Natural killer cell (primary cell): ENCODE measurements around the gene LMNA. TPM values are rescaled to one million over a fixed set of nuclear protein-coding genes. Genes with fewer than 3 reads are reported as not detected.

ENCODE experiments used
- ATAC-seq, 3 donors: fragments of 150-1000 bp in 2 of 3; fragments of 200-7000 bp in 1 of 3; cut with Tn5 transposase; 1 replicate in 1 of 3; 2 replicates in 2 of 3; pipeline ENCODE4 v1.10.0; 2021; ENCODE audit warnings: mild to moderate bottlenecking in 2 of 3, moderate library complexity in 2 of 3
- DNase-seq, 2 donors: peaks; one replicate each; pipeline versions ENCODE4 v3.0.0 to v3.0.0-alpha.2; 2013 to 2021; ENCODE audit warnings: mixed read lengths in 1 of 2
- H3K27ac ChIP-seq: one replicate; pipeline ENCODE4 v1.5.1; 2013; ENCODE audit warnings: mild to moderate bottlenecking, low read length
- H3K27me3 ChIP-seq: one replicate; pipeline ENCODE4 v1.6.1; 2013; ENCODE audit warnings: low read length; ENCODE audit not compliant: control insufficient read depth, insufficient read depth
- H3K36me3 ChIP-seq: one replicate; pipeline ENCODE4 v1.6.1; 2013; ENCODE audit warnings: low read length; ENCODE audit not compliant: control insufficient read depth, insufficient read depth
- H3K4me1 ChIP-seq: one replicate; pipeline ENCODE4 v1.6.1; 2013; ENCODE audit warnings: low read length; ENCODE audit not compliant: control insufficient read depth, insufficient read depth
- H3K4me3 ChIP-seq: one replicate; pipeline ENCODE4 v1.5.1; 2013; ENCODE audit warnings: low read length
- H3K9me3 ChIP-seq: one replicate; pipeline ENCODE4 v1.6.1; 2013; ENCODE audit warnings: low read length; ENCODE audit not compliant: control insufficient read depth, insufficient read depth
- H3K27ac Mint-ChIP-seq, 2 donors: one replicate each; pipeline ENCODE4 v1.8.0; 2022; ENCODE audit warnings: mild to moderate bottlenecking in 2 of 2, mixed read lengths in 2 of 2, moderate library complexity in 1 of 2
- H3K27me3 Mint-ChIP-seq, 2 donors: one replicate each; pipeline ENCODE4 v1.8.0; 2022; ENCODE audit warnings: low read depth in 2 of 2, mixed read lengths in 2 of 2
- H3K36me3 Mint-ChIP-seq: one replicate; pipeline ENCODE4 v1.8.0; 2022; ENCODE audit warnings: mixed read lengths
- H3K4me1 Mint-ChIP-seq, 2 donors: one replicate each; pipeline ENCODE4 v1.8.0; 2022; ENCODE audit warnings: mixed read lengths in 2 of 2
- H3K4me3 Mint-ChIP-seq: one replicate; pipeline ENCODE4 v1.8.0; 2022; ENCODE audit warnings: mild to moderate bottlenecking, moderate library complexity, mixed read lengths
- H3K9me3 Mint-ChIP-seq, 2 donors: one replicate each; pipeline ENCODE4 v1.8.0; 2022; ENCODE audit warnings: mixed read lengths in 2 of 2
- WGBS: methylation state at CpG from one replicate; pipeline ENCODE4 v1.1.7; 2013; ENCODE audit warnings: missing lambda C conversion rate; ENCODE audit not compliant: insufficient coverage; 5-methylcytosine and 5-hydroxymethylcytosine counted together
- intact Hi-C: fragments of 100-400 bp; cut with micrococcal nuclease; formaldehyde crosslinking; loops from one replicate; pipeline ENCODE4 v1.14.2; 2022
- total RNA-seq, 4 donors: library from RNA; stranded (reverse); fragments of 120-200 nt in 1 of 4; gene quantifications; one replicate each; pipeline versions ENCODE4 v1.2.3 to v1.2.4, GENCODE V29; 2013 to 2022
- TF ChIP-seq, protein P1 (sequence below): fragments of 200-600 bp; IDR thresholded peaks from one replicate; pipeline ENCODE4 v1.8.0; 2022; ENCODE audit warnings: antibody characterized with exemption

Gene LMNA
- total RNA-seq, 3 donors from 2014 or later (not counting 1 experiment from before 2014, with no cell fraction given) = 201 to 504 (median 273) TPM

GRCh38 chr1:156079762-156080161, 34.7 kb upstream of the LMNA start:
- H3K27me3 ChIP-seq = peaks cover 15% of the 10 kb centered on the region
- Mint-ChIP-seq H3K4me3 (peak overlapping the region; percentile 55), H3K27ac (no peak overlapping the region), H3K4me1 (peaks cover 0 to 19% of the 10 kb centered on the region in 2 donors), H3K27me3 (peaks cover 0 to 28% of the 10 kb centered on the region in 2 donors), H3K9me3 (no peaks in the 10 kb centered on the region), H3K36me3 (no peaks in the 10 kb centered on the region)
- intact Hi-C loops = no loop called here
- H3K4me3 ChIP-seq = no peak overlapping the region
- DNase-seq (no peak), ATAC-seq (no peak)
- peaks cover 37% of the 10 kb centered on the region for H3K4me1 ChIP-seq
- TF ChIP-seq, protein P1, sequence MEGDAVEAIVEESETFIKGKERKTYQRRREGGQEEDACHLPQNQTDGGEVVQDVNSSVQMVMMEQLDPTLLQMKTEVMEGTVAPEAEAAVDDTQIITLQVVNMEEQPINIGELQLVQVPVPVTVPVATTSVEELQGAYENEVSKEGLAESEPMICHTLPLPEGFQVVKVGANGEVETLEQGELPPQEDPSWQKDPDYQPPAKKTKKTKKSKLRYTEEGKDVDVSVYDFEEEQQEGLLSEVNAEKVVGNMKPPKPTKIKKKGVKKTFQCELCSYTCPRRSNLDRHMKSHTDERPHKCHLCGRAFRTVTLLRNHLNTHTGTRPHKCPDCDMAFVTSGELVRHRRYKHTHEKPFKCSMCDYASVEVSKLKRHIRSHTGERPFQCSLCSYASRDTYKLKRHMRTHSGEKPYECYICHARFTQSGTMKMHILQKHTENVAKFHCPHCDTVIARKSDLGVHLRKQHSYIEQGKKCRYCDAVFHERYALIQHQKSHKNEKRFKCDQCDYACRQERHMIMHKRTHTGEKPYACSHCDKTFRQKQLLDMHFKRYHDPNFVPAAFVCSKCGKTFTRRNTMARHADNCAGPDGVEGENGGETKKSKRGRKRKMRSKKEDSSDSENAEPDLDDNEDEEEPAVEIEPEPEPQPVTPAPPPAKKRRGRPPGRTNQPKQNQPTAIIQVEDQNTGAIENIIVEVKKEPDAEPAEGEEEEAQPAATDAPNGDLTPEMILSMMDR = no peak
- WGBS = 90% methylated on average over 5 of the region's 5 CpGs
- H3K36me3 ChIP-seq = no peaks in the 10 kb centered on the region
- H3K9me3 ChIP-seq = no peaks in the 10 kb centered on the region
- H3K27ac ChIP-seq = no peak overlapping the region

- no peaks in the 10 kb centered on the region for H3K9me3 ChIP-seq
- intact Hi-C loops = no loop called here
- peaks cover 37% of the 10 kb centered on the region for H3K4me1 ChIP-seq
- H3K27me3 ChIP-seq = peaks cover 15% of the 10 kb centered on the region
- H3K4me1 Mint-ChIP-seq = peaks cover 0 to 18% of the 10 kb centered on the region in 2 donors
- no peaks in the 10 kb centered on the region for H3K9me3 Mint-ChIP-seq
- H3K4me3 ChIP-seq = no peak overlapping the region
- ATAC-seq = no peak
- H3K36me3 Mint-ChIP-seq = no peaks in the 10 kb centered on the region
- no peak overlapping the region for H3K27ac Mint-ChIP-seq
- H3K27me3 Mint-ChIP-seq = peaks cover 0 to 30% of the 10 kb centered on the region in 2 donors
- TF ChIP-seq, protein P1 = no peak
- 91% methylated on average over 6 of the region's 8 CpGs for WGBS
- DNase-seq = no peak
- H3K27ac ChIP-seq = no peak overlapping the region
- H3K4me3 Mint-ChIP-seq = no peak overlapping the region
- no peaks in the 10 kb centered on the region for H3K36me3 ChIP-seq
These were observed 34.2 kb upstream of the LMNA start for GRCh38 chr1:156080241-156080862.

- peaks cover 0 to 28% of the 10 kb centered on the region in 2 donors for H3K27me3 Mint-ChIP-seq
These were observed 33.7 kb upstream of the LMNA start for GRCh38 chr1:156080863-156081179.

More at GRCh38 chr1:156080863-156081179, 33.7 kb upstream of the LMNA start:
- Histone ChIP-seq H3K36me3 (no peaks in the 10 kb centered on the region), H3K9me3 (no peaks in the 10 kb centered on the region), H3K4me1 (peaks cover 33% of the 10 kb centered on the region), H3K27me3 (peaks cover 15% of the 10 kb centered on the region), H3K4me3 (no peak overlapping the region), H3K27ac (no peak overlapping the region)
- TF ChIP-seq, protein P1 = no peak
- WGBS = 79% methylated on average over 3 of the region's 4 CpGs
- ATAC-seq (no peak), DNase-seq (no peak)
- intact Hi-C loops = no loop called here
- Mint-ChIP-seq H3K36me3 (no peaks in the 10 kb centered on the region), H3K4me3 (peak overlapping the region; percentile 70), H3K27ac (no peak overlapping the region), H3K4me1 (peaks cover 0 to 13% of the 10 kb centered on the region in 2 donors), H3K9me3 (no peaks in the 10 kb centered on the region)
